ENCODE measurements around the gene KIAA1671.

The KIAA1671 gene

GRCh38 chr22:25014896-25015755 lies 62.6 kb downstream of the KIAA1671 start:
- no peak for DNase-seq (ENCODE audit: low read depth)

- no peak for DNase-seq (ENCODE audit: low read depth)
These were observed 63.8 kb downstream of the KIAA1671 start for GRCh38 chr22:25016311-25016710.

GRCh38 chr22:25018009-25018408 lies 65.5 kb downstream of the KIAA1671 start:
- DNase-seq (ENCODE audit: low read depth), result no peak

- no peak for DNase-seq (ENCODE audit: low read depth)
These were observed 67.1 kb downstream of the KIAA1671 start for GRCh38 chr22:25019427-25020184.

- no peak for DNase-seq (ENCODE audit: low read depth)
These were observed 68.9 kb downstream of the KIAA1671 start for GRCh38 chr22:25021409-25021808.

- DNase-seq (ENCODE audit: low read depth), result no peak
These were observed 69.6 kb downstream of the KIAA1671 start for GRCh38 chr22:25021976-25022711.

- DNase-seq (ENCODE audit: low read depth), result no peak
These were observed 71.4 kb downstream of the KIAA1671 start for GRCh38 chr22:25023879-25024278.

- DNase-seq (ENCODE audit: low read depth), result no peak
These were observed 72.4 kb downstream of the KIAA1671 start for GRCh38 chr22:25024895-25025294.

GRCh38 chr22:25025491-25026400 lies 73.2 kb downstream of the KIAA1671 start:
- no peak for DNase-seq (ENCODE audit: low read depth)

GRCh38 chr22:25027043-25027906 lies 74.8 kb downstream of the KIAA1671 start:
- DNase-seq (ENCODE audit: low read depth), result no peak

GRCh38 chr22:25027959-25028840 lies 75.7 kb downstream of the KIAA1671 start:
- no peak for DNase-seq (ENCODE audit: low read depth)

GRCh38 chr22:25028841-25029141 lies 76.3 kb downstream of the KIAA1671 start:
- DNase-seq (ENCODE audit: low read depth), result no peak

GRCh38 chr22:25029181-25029580 lies 76.7 kb downstream of the KIAA1671 start:
- DNase-seq (ENCODE audit: low read depth), result no peak

- no peak for DNase-seq (ENCODE audit: low read depth)
These were observed 78.1 kb downstream of the KIAA1671 start for GRCh38 chr22:25030636-25031035.

- DNase-seq (ENCODE audit: low read depth), result no peak
These were observed 79.5 kb downstream of the KIAA1671 start for GRCh38 chr22:25032066-25032465.

- DNase-seq (ENCODE audit: low read depth), result no peak
These were observed 83.2 kb downstream of the KIAA1671 start for GRCh38 chr22:25035715-25036114.

- no peak for DNase-seq (ENCODE audit: low read depth)
These were observed 85.7 kb downstream of the KIAA1671 start for GRCh38 chr22:25038239-25038638.

- DNase-seq (ENCODE audit: low read depth), result no peak
These were observed 86.3 kb downstream of the KIAA1671 start for GRCh38 chr22:25038771-25039170.

- no peak for DNase-seq (ENCODE audit: low read depth)
These were observed 86.7 kb downstream of the KIAA1671 start for GRCh38 chr22:25039255-25039654.

GRCh38 chr22:25039754-25040153 lies 87.2 kb downstream of the KIAA1671 start:
- DNase-seq (ENCODE audit: low read depth), result no peak
